ENCODE data around the gene VPS13D. TPM values are rescaled to one million over a fixed set of nuclear protein-coding genes. Genes with fewer than 3 reads are reported as not detected.

The VPS13D gene
- total RNA-seq, 1 experiment from 2014 or later, result 20.2 TPM

- no peak overlapping the region for H3K9ac ChIP-seq (ENCODE audit: extremely low read depth, insufficient read length, low read length)
- no CpG with 5 or more reads among the region's 4 CpGs for WGBS (ENCODE audit: extremely low coverage, insufficient read length, low lambda C conversion rate)
Measured at GRCh38 chr1:12182410-12182984, 47.3 kb upstream of the VPS13D start.

More at GRCh38 chr1:12182410-12182984, 47.3 kb upstream of the VPS13D start:
- Histone ChIP-seq H2BK120ac (ENCODE audit: low read depth, low read length, poor library complexity, severe bottlenecking) (no peak overlapping the region), H3K79me2 (ENCODE audit: insufficient read depth, low read length) (no peaks in the 10 kb centered on the region), H3K27me3 (ENCODE audit: insufficient read depth, low read length) (no peaks in the 10 kb centered on the region), H3K4me1 (ENCODE audit: insufficient read depth, low read length) (no peaks in the 10 kb centered on the region; the same call in 1 of the 2 replicates), H2AK5ac (ENCODE audit: insufficient read length, low read length) (no peak overlapping the region), H2BK5ac (ENCODE audit: insufficient read length, low read length) (no peak overlapping the region), H3K23me2 (ENCODE audit: insufficient read length, low read depth, low read length, poor library complexity, severe bottlenecking) (no peaks in the 10 kb centered on the region), H3K4me2 (ENCODE audit: insufficient read depth, insufficient read length, low read length) (no peak overlapping the region), H4K8ac (replicated peaks; ENCODE audit: insufficient read length, low read depth, low read length) (no peak overlapping the region), H3K23ac (ENCODE audit: insufficient read length, low read depth, low read length) (no peak overlapping the region), H3K18ac (ENCODE audit: insufficient read length, low read depth, low read length) (no peak overlapping the region), H2BK20ac (ENCODE audit: low read depth, low read length, poor library complexity, severe bottlenecking) (no peak overlapping the region), H2BK15ac (ENCODE audit: low read depth, low read length) (no peak overlapping the region), H3K9me3 (ENCODE audit: control insufficient read depth, low read depth, low read length) (no peaks in the 10 kb centered on the region), H2BK12ac (ENCODE audit: insufficient read length, low read depth, low read length) (no peak overlapping the region), H3K27ac (ENCODE audit: insufficient read length, low read depth, low read length) (no peak overlapping the region), H3K4ac (ENCODE audit: low read depth, low read length) (no peak overlapping the region), H3K14ac (ENCODE audit: insufficient read depth, low read length) (no peak overlapping the region), H2AFZ (ENCODE audit: low read length) (no peak overlapping the region), H3K56ac (ENCODE audit: insufficient read length, low read depth, low read length) (no peak overlapping the region), H4K91ac (ENCODE audit: insufficient read length, low read depth, low read length) (no peak overlapping the region), H3K79me1 (ENCODE audit: insufficient read depth, low read depth, low read length, poor library complexity, severe bottlenecking) (no peaks in the 10 kb centered on the region), H4K5ac (ENCODE audit: insufficient read length, low read depth, low read length) (no peak overlapping the region), H3T11ph (ENCODE audit: low read length) (no peak overlapping the region), H4K20me1 (ENCODE audit: control insufficient read depth, insufficient read depth, insufficient read length) (no peaks in the 10 kb centered on the region)
- Mint-ChIP-seq H3K9me3 (peaks cover 0 to 4% of the 10 kb centered on the region in 2 experiments; a peak in 4 of 5 replicates), H3K27me3 (ENCODE audit: low read depth) (peaks cover 4% of the 10 kb centered on the region), H3K4me3 (no peak overlapping the region), H3K4me1 (peaks cover 17 to 36% of the 10 kb centered on the region in 2 experiments), H3K27ac (no peak overlapping the region), H3K36me3 (ENCODE audit: insufficient read depth in 1 of 3, low read depth in 3 of 3) (peaks cover 0 to 5% (median 1%) of the 10 kb centered on the region in 3 experiments; a peak in 2 of 7 replicates)
- no peak for TF ChIP-seq CTCF (conservative IDR thresholded peaks at IDR 0.05)
- DNase-seq, result no peak

Data from H9 (cell line).